Lower lobe of right lung (tissue), 2 donors: ENCODE measurements around the gene RIPPLY1. TPM values are rescaled to one million over a fixed set of nuclear protein-coding genes. Genes with fewer than 3 reads are reported as not detected.

Source experiments
- ATAC-seq, 2 donors: fragments of 200-7000 bp; cut with Tn5 transposase; one replicate each; pipeline ENCODE4 v1.9.1; 2020 to 2022; ENCODE audit warnings: mild to moderate bottlenecking in 2 of 2, moderate library complexity in 2 of 2
- DNase-seq: peaks from one replicate; pipeline ENCODE4 v3.0.0-alpha.2; 2020
- H3K27ac ChIP-seq: fragments of 200-600 bp; one replicate; pipeline ENCODE4 v1.8.0; 2022
- H3K27me3 ChIP-seq: fragments of 200-600 bp; one replicate; pipeline ENCODE4 v1.8.0; 2022; ENCODE audit warnings: low read depth
- H3K36me3 ChIP-seq: fragments of 200-600 bp; one replicate; pipeline ENCODE4 v1.8.0; 2022; ENCODE audit warnings: mild to moderate bottlenecking
- H3K4me1 ChIP-seq: fragments of 200-600 bp; one replicate; pipeline ENCODE4 v1.8.0; 2022
- H3K4me3 ChIP-seq: fragments of 200-600 bp; one replicate; pipeline ENCODE4 v1.8.0; 2022; ENCODE audit warnings: mild to moderate bottlenecking
- H3K9me3 ChIP-seq: fragments of 200-600 bp; one replicate; pipeline ENCODE4 v1.8.0; 2022
- intact Hi-C: fragments of 100-400 bp; cut with DNase I; formaldehyde crosslinking; loops from one replicate; pipeline ENCODE4 v1.11.0; 2022
- total RNA-seq: library from RNA; stranded (reverse); fragmentation: NEBNext Ultra II Directional; extraction: Animal tissue kit (Norgen Biotek cat#: 25700); gene quantifications from one replicate; pipeline ENCODE4 v1.2.1, GENCODE V29; 2021
- TF ChIP-seq, protein P1 (sequence below): fragments of 200-600 bp; IDR thresholded peaks from one replicate; pipeline ENCODE4 v1.8.0; 2022; ENCODE audit warnings: antibody characterized with exemption, mild to moderate bottlenecking
- donor health status: DM: no; HTN: yes; CAD: no; lungs with severe emphysema.

Gene RIPPLY1
- total RNA-seq, 1 donor from 2014 or later, result not detected

DNA sequence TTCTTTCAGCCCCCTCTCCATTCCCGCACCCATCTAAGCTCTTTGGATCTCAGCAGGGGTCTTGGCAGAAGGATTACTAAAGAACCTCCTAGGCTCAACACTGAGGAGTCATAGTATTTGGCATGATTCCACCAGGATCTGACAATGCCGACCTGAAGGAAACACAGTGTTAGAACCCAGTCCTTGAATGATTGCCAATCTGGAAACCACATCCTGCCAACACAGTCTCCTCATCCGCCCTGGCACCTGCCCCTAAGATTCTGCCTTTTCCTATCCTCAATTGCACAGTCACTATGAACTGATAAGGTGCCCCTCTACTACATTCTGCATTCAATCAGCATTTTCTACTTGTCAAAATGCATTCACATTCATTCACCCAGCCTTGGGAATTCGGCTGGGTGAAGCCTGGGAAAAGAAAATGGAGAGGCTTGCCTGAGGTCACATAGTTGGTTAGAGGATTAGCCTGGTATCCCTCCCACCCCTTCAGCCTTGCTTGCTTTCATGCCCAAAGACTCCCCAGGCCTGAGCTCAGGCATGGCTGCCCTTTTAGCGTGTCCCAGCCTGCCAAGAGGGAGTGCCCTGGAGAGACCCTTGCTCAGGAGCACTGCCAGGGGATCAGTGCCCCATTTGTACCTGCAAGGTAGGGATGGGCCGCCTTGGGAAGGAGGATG lies 14.8 kb upstream of the RIPPLY1 start:
- intact Hi-C loops, result no loop called here
- DNase-seq (no peak), ATAC-seq (peak in 1 of 2 donors; percentile 29)
- no peaks in the 10 kb centered on the region for H3K4me1 ChIP-seq
- H3K27me3 ChIP-seq, result no peaks in the 10 kb centered on the region
- H3K27ac ChIP-seq, result no peak overlapping the region
- H3K9me3 ChIP-seq, result no peaks in the 10 kb centered on the region
- H3K4me3 ChIP-seq, result no peak overlapping the region
- TF ChIP-seq, protein P1, sequence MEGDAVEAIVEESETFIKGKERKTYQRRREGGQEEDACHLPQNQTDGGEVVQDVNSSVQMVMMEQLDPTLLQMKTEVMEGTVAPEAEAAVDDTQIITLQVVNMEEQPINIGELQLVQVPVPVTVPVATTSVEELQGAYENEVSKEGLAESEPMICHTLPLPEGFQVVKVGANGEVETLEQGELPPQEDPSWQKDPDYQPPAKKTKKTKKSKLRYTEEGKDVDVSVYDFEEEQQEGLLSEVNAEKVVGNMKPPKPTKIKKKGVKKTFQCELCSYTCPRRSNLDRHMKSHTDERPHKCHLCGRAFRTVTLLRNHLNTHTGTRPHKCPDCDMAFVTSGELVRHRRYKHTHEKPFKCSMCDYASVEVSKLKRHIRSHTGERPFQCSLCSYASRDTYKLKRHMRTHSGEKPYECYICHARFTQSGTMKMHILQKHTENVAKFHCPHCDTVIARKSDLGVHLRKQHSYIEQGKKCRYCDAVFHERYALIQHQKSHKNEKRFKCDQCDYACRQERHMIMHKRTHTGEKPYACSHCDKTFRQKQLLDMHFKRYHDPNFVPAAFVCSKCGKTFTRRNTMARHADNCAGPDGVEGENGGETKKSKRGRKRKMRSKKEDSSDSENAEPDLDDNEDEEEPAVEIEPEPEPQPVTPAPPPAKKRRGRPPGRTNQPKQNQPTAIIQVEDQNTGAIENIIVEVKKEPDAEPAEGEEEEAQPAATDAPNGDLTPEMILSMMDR, result no peak
- H3K36me3 ChIP-seq, result no peaks in the 10 kb centered on the region

DNA sequence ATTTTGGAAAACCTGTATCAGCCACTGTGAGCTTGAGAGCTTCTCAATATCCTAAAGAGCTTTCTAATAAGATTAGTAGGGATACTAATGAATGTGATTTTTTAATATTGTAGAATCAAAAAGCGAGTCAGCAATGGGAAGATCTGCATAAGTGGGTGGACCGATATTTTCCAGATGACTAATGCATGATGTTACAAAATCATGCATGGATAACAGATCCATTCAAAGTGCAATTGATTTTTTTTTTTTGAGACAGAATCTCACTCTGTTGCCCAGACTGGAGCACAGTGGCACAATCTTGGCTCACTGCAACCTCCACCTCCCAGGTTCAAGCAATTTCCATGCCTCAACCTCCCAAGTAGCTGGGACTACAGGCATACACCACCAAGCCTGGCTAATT lies 9.7 kb upstream of the RIPPLY1 start:
- H3K27me3 ChIP-seq, result no peaks in the 10 kb centered on the region
- H3K4me1 ChIP-seq, result no peaks in the 10 kb centered on the region
- H3K4me3 ChIP-seq, result no peak overlapping the region
- DNase-seq (no peak), ATAC-seq (no peak)
- TF ChIP-seq, protein P1, result no peak
- intact Hi-C loops, result no loop called here
- no peaks in the 10 kb centered on the region for H3K9me3 ChIP-seq
- H3K36me3 ChIP-seq, result no peaks in the 10 kb centered on the region
- no peak overlapping the region for H3K27ac ChIP-seq

- H3K9me3 ChIP-seq, result no peaks in the 10 kb centered on the region
- H3K36me3 ChIP-seq, result no peaks in the 10 kb centered on the region
- H3K27ac ChIP-seq, result no peak overlapping the region
- TF ChIP-seq, protein P1, result no peak
- H3K4me1 ChIP-seq, result no peaks in the 10 kb centered on the region
- ATAC-seq (peak in 1 of 2 donors; percentile 28), DNase-seq (no peak)
- no peak overlapping the region for H3K4me3 ChIP-seq
- intact Hi-C loops, result no loop called here
- no peaks in the 10 kb centered on the region for H3K27me3 ChIP-seq
These were observed 3.2 kb upstream of the RIPPLY1 start for GRCh38 chrX:106906361-106906760.

- intact Hi-C loops, result no loop called here
- Histone ChIP-seq H3K27ac (no peak overlapping the region), H3K4me1 (no peaks in the 10 kb centered on the region), H3K36me3 (no peaks in the 10 kb centered on the region), H3K4me3 (no peak overlapping the region), H3K9me3 (no peaks in the 10 kb centered on the region), H3K27me3 (no peaks in the 10 kb centered on the region)
- TF ChIP-seq, protein P1, result no peak
- DNase-seq (no peak), ATAC-seq (no peak)
These were observed 2.0 kb upstream of the RIPPLY1 start for GRCh38 chrX:106905064-106905708.

DNA sequence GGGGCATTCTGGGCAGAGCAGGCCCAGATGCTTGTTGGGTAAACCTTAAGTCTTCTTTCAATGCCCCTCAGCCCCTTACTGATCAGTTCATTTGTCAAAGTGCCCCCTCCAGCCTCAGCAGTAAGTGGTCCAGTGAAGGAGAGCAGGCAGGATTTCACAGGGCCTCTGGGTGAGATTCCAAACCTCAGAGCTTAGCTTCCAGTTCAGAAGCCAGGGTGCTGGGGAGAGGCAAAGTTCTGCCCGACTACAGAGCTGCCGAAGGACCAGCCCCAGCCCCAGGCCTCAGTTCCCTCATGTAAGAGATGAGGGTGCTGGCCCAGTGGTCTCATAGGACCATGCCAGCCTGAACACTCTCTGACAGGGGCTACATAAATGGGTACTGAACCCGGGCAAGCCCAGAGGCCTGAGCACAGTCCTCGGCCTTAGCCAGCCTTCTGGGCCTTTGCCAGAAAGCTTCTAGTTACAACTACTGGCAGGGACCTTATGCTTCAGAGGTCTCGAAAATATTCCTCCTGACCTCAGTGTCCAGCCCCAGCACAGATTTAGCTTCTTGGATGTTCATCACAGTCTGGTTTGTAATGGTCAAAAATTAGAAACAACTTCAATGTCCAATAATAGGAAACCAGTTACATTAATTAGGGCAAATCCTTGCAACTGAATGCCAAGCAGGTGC lies 851 bp upstream of the RIPPLY1 start:
- DNase-seq, result no peak
- Histone ChIP-seq H3K4me3 (no peak overlapping the region), H3K27ac (no peak overlapping the region), H3K27me3 (no peaks in the 10 kb centered on the region), H3K9me3 (no peaks in the 10 kb centered on the region), H3K36me3 (no peaks in the 10 kb centered on the region), H3K4me1 (no peaks in the 10 kb centered on the region)
- ATAC-seq, result no peak
- intact Hi-C loops, result no loop called here
- TF ChIP-seq, protein P1, result no peak
